ENCODE results near the gene MLLT3.

MLLT3 gene

DNA sequence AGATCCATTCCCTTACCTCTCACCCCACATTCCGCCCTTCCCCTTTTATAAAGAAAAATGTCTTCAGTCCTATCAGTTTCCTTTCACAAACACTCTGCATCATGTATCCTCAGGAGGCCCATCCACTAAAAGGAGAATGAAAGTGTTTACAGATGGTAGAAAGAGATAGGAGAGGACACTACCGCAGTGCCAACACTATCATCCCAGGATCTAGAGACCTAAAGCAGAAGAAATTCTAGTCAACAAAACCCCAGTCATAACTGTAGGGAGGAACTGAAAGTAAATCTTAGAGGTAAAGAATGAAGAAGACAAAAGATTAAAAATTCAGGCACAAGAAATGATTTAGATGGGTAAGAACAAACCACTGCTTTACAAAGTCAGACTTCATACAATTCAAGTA is 114.1 kb downstream of the MLLT3 start:
- DNase-seq, result peak; percentile 2 to 8

DNA sequence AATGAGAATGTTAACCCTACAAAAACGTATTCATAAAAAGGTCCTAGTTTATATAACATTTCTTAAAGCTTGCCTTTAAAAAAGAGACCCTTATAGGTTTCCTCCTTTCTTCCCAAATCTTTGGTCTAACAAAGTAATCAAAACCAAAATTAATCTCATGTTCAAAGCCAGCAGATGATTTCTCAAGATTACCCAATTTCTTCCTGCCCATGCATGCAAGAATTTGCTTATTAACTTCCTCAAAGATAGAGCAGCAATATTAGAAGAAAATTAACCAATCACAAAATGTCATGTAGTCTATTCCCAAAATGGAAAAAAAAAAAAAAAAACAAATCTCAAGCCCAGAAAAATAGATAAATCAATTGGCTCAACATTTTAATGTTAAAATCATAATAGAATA is 114.9 kb downstream of the MLLT3 start:
- DNase-seq, result peak; percentile 68 to 74

DNA sequence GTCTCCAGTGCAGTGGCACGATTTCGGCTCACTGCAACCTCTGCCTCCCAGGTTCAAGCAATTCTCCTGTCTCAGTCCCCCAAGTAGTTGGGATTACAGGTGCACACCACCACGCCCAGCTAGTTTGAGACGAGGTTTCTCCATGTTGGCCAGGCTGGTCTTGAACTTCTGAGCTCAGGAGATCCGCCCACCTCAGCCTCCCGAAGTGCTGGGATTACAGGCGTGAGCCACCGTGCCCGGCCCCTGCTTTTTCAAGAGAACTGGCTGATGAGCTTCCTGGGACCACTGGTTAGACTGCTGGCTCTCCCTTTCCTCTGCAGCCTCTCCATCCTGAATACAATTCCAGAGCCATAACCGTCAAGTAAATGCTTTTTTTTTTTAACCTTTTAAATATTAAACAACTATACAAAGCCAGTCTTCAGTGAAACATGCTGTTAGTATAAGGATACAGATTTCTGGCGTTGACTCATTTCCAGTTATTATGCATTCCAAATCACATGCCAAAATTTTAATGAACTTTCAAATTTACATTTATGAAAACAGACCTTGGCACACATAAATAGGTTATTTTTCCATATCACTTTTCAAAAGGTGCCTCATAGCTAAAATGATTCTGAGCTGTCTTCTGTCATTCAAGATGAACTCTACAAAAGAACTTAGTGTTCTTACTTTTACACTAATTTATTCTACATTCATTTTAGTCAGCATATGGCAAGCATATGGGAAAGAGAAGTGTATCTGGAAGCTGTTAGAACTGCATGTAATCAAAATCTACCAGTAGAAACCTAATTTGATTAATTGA is 116.0 kb downstream of the MLLT3 start:
- no peak for DNase-seq

DNA sequence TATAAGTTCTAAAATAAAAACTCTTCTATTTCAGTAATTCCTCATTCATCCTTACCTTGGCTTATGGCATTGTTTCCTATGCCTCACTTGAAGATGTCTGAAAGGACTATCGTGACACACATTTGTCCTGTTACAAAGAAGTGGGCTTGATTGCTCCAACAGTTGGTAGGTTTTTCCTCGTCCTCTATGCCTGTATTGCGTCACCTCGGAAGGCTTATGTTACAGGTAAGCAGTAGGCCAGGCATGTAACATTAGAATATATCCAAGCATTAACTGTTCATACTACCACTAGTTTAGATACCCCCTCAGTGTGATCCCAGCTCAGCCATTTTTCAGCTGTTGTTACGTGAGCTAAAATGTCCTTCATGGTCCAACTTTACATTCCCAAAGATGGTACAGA is 116.7 kb downstream of the MLLT3 start:
- DNase-seq, result no peak

DNA sequence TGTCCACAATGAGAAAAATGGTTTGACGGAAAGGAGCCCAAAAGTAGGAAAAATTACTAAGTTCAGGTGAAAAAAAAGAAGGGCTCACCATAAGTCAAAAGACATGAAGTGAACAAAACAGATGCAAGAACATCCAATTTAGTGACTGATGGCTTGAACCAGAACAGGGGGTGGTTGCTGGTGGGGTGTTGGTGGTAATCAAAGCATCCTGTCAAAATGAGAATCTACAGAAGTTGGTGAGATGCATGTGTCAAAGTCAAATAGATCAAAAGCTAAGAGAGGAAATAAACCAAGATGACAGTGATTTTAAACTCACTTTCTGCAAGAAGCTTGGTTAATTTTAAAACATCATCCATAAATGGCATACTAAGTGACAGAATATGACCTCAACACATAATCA is 117.4 kb downstream of the MLLT3 start:
- no peak for DNase-seq

DNA sequence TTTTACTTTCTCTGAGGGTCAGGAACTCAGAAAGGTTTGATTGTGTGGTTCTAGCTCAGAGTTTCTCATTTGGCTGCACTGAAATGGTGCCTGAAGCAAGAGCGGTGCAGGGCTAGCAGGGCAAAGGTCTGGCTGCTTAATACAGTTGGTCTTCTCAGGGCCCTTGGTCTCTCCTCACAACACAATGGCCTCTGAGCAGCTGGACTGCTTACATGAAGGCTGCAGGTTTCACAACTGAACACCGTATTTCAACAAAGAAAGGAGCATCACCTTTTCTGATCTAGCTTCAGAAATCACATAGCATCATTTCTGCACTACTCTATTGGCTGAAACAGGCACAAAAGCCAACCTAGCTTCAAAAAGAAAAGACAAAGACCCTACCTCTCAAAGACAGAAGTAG is 122.2 kb downstream of the MLLT3 start:
- no peak for DNase-seq

DNA sequence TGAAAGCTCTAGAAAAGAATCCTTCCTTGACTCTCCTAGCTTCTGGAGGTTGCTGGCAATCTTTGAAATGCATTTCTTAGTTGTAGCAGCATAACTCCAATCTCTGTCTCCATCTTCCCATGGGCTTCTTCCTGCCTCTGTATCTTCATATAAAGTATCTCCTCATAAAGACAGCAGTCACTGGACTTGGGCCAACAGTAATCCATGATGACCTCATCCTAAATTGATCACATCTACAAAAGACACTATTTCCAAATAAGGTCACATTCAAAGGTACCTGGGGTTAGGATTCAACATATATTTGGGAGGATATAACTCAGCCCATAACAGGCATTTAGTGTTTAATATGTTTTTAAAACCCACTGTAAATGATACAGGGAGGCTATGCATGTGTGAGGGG is 123.3 kb downstream of the MLLT3 start:
- no peak for DNase-seq

DNA sequence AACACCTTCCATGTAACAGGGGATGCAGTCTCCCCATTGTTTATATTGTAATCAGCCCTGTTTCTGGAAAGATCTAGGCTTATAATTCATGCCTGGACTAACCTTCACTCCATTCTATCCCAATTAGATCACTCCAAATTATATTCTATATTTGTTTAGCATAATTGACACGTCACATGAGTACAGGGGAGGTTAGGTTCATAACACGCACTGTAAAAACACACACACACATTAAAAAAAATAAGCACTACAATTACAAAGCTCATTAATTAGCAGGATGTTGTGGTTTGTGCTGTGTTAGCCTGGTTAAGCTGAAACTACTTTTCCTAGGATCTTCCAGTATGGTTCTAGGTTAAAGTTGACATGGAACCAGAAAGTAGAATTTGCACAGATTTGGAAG is 126.0 kb downstream of the MLLT3 start:
- no peak for DNase-seq

DNA sequence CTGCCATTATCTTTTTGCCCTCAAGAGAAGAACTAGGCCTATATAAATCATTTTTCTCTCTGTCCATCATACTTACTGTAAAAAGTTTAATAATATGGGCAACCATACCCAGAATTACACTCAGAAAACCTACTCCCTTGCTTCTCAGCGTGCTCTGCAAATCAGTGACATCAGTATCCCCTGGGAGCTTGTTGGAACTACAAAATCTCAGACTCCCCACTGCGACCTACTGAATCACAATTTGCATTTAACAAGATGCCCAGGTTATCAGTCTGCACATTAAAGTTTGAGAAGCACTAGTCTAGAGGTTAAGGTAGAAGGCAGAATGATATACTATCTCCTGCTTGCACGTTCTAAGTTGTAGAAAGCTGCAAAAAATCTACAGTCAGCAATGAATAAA is 127.2 kb downstream of the MLLT3 start:
- DNase-seq, result no peak

DNA sequence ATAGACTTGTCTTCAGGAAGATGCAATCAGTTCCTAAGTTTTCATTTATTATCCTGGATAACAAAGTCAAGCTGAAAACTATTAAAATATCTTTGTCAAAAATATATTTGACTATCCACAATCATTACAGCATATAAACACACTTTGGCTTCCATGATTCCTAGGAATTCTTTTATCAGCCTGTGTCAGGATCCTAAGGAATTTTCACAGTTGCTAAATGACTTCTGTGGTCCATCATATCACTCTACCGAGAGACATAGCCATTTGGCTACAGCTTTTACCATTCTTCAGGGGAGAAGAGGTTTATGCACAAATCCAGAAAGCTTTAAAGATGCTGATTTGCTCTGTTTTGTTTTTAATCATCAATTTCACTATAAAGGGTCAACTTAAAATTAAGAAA is 128.3 kb downstream of the MLLT3 start:
- DNase-seq, result no peak

DNA sequence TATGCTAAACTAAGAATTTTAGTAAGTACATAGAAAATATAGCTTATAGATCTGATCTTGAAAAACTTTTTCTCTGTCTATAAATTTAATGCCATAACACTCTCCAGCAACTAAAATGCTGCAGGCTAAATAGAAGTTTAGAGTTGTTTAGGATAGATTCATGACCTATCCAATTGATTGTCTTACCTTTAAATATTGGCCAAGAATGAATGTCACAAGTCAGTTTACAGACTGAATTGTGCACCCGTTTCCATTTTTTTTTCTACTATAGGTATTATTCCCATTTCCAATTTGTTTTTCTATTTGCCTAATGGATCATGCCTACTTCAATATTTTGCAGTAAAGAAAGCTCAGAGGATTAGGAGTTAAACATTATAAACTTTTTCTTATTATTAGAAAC is 129.5 kb downstream of the MLLT3 start:
- no peak for DNase-seq

DNA sequence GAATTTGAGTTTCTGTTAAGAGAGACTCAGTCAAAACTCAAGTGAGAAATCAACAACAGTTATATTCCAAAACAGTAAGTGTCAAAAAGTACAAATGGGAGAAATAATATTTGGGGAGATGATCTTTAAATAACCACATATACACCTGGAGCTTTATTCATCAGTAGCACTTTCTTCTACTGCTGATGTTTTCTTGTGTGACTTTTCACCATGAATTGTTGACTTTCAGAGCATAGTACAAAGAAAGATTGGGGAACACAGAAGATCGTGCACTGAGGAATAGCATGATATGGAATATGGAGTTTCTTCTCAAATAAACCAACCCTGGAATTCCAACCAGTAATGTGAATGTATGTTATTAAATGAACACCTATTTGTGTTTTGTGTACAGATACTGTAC is 130.7 kb downstream of the MLLT3 start:
- DNase-seq, result no peak

DNA sequence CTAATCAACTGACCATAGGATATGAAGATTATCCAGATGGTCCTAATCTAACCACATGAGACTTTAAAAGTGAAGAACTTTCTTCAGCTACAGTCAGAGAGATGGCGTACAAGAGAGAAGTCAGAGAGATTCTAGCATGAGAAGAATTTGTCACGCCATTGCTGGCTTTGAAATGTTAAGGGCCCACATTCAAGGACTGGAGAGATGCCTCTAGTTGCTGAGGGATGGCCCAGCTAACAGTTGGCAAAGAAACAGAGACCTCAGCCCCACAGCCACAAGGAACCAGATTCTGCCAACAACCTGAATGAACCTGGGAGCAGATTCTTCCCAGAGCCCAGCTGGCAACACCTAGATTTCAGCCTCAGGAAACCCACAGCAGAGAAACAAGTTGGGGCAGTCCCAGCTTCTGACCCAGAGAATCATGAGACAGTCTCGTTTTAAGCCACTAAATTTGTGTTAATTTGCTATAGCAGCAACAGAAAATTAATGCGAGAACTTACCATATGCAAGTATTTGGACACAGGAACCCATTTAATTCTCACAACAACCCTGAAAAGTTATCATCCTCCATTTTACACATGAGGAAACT is 132.0 kb downstream of the MLLT3 start:
- no peak for DNase-seq

DNA sequence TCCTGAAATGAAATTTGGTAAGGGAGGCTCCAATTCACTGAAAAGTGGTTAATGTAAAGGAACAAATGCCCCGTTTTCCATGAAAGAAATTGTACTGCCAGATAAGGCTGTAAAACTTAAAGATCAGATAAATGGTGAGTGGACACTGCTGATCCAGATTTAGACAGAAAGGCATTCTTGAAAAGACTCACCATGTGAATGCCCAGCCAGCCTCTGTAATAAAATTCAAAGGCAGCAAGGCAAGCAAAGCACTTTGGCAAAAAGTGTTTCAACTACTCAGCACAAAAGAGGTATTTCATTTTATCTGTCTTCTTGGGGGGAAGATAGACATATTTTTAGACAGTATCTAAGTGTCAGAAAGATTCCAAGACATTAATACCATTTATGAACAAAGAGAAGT is 133.6 kb downstream of the MLLT3 start:
- no peak for DNase-seq

DNA sequence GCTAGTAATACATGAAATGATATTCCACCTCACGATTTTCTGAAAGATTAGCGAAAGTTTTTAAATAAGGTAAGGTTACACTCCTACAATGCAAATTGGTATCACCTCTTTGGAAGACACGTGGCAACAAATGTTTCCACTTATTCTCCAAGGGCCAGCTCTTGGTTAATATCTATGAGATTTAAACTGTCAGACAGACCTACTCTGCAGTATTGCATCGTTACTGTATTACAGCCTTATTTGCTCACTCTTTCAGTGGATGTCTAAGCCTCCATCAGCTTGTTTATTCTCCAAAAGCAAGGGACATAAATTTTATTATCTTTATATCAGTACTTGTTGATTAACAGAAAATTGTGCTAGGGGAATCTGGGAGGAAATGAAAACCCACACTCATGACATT is 135.7 kb downstream of the MLLT3 start:
- no peak for DNase-seq

DNA sequence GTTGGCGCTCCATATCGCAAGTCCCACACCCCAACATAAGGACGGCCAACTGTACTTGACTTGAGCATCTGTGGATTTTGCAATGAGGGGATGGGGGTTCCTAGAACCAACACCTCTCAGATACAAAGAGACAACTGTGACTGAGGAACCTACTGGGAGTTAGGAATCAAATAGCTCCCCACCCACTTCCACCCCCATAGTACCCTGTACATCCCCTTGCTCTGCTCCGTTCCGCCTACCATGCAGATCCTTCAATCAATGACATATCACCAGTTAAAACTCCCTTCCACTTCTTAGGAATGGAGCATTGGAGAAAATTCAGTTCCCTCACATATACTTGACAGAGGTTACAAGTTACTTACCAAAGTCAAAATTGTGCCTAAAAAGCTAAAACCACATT is 140.9 kb downstream of the MLLT3 start:
- DNase-seq, result no peak

DNA sequence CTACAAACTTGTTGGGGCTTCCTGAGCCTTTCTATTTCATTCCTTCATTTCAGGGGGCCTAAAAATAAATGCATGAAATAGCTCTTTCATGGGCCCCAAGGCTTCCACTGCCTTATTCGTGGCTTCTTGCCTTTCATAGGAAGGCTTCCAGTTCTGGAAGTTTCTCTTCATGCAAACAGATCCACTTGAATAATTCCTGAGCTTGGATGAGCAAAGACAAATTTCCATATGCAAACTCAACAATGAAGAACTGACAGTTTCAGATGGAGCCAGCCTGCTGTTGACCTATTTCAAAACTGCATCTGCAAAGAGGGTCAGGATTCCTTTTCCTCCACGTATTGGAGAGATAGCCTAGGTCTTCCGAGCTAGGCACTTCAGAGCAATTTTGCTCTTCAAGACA is 142.1 kb downstream of the MLLT3 start:
- DNase-seq, result no peak

DNA sequence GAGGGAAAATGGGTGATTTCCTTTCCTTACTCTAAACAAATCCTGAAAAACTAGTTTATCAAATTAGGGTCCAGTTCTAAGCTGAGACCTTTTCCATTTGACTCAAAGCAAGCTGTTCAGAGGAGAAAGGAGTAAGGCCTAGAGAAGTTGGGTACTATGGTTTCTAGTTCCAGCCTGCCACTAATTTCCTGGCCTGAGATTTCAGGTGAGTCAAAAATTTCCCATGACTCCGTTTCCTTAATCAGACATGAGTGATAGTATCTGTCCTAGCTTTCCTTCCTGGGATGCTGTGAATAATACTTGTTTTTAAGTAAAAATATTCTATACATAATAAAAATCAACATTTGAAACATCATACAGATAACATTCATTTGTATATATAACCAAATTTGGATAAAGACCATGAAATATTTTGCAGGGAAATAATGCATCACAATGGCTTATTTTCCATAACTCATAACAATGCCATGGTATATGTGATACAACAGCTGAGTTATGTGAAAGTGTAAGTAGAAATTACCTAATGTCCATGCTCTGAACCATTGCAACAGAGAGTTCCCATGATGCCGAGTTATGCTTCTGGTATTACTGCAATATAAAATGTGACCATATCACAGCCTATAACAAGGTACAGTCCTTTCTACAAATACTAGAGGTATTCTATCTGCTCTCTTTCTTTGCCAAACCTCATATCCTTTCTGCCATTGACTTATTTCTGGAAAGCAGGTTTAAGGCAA is 142.7 kb downstream of the MLLT3 start:
- peak; percentile 18 to 42 for DNase-seq

DNA sequence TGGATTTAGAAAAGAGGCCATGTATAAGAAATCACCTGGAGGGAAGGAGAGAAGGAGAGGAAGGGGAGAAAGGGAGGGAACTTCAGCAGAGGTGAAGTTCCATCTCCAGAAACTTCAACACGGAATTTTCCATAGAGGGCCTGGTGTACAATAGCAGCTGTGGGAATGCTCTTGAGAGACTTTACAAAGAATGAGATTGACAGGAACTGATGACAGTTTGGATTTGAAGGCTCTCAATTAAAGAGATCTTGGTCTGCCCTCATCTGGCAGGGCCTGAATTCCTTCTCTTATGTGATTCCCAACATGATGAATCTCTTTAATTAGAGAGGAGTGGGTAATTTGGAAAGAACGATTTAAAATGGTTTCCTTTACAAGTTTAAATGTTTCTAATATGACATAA is 143.5 kb downstream of the MLLT3 start:
- no peak for DNase-seq

DNA sequence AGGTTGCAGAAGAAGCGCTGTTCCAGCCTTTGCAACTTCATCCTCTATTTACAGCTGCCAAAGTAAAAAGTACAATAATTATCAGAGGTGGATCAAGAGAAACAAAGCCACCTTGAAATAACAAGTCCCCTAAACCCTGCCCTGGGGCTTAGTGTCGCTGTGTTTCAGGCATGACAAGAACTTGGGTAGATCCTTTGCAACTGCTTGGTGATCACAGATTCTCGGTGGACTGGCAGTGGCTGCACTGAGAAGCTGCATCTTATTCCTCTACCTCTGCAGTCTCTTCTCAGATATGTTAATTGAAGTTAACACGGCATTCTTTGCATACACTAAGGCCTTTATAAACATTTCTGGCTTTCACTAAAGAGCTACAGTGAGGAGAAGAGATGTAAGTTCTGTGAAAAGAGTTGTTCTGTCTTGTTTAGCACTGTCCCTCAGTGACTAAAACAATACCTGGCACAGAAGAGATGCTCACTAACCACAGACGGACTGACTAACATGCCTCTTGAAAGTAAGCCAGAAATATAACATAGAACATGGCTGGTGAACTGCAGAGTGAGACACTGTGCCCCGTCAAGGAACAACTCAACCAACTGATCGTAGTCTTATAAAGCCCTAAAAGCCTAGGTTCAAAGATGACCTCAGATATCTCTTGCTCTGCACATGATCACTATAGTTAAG is 144.2 kb downstream of the MLLT3 start:
- DNase-seq, result no peak

DNA sequence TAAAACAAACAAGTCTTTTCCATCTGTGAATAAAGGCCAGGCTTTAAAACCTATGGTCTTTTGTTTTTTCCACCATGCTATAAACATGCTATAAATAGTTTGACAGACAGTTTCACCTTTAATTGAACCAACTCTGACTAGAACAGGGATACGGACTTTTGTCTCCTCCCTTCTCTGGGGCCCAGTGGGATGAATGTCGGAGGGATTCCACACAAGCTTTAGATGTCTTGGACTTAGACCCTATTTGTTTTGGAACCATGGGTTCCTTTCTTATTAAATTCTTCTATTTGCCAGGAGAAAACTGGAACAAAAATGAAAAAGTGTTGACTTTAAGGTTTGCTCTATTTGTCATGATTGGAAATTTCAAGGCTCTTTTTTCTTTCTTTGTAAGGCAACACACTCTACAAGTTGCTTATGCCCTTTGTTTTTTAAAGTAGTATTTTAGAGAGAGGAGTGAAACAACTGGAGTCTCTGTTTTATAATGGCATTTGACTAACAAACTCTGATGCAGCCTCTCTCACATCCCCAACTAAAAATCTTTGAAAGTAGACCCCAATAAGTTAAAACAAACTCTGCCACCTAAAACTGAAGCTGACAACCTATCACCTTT is 145.3 kb downstream of the MLLT3 start:
- no peak for DNase-seq

DNA sequence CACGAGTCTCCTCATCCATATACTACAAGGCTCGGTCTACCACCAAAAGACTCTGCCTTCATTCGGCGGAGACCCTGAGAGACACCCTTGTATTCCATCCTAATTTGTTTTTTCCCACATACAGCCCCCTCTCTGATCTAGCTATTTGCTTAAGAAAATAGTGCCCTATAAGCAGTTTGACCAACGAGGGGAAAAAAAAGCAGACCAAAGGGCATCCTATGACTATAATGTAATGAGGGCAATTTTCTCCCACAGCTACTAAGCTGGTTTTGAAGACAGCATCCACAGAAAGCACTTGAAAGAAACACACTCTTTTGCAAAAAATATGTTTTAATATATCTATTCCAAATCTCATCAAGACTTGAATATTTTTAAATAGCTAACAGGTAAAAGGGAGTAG is 147.8 kb downstream of the MLLT3 start:
- DNase-seq, result no peak

DNA sequence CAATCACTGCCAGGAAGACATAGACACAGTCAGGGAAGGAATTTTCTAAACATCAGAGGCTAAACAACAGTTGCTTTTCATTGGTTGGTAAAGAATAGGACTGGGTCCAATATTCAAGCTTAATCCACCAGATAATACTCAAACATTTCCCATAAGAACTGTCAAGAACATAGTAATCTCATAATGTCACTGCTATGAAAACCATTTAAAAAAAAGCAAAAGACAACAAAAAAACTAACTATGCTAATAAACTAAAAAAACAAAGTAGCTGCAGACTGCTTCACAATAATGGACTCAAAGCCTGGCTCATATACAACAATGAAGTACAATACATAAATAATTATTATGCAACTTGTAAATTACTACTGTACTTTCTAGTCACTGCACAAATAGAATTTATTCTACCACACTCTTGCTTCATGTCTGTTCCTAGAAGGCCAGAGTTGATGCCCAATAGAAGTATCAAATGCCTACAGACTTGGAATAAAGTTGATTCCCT is 148.7 kb downstream of the MLLT3 start:
- DNase-seq, result no peak

Data from inflammatory macrophage treated with lipopolysaccharide for 1 hour (primary cell).